Measurements from ENCODE around the gene ERCC3.

ERCC3 gene

GRCh38 chr2:127293748-127294562 lies at the start of gene ERCC3:
Gene ERCC3 (minus strand): TSS chr2:127294144. CDS start chr2:127294081, 63 bp downstream.
- peak; percentile 87 for DNase-seq
- in situ Hi-C loops (cut with MboI; ENCODE audit: low pct_unique_long_range_greater_than_20kb, low sequenced_read_pairs), result no loop called here

DNA sequence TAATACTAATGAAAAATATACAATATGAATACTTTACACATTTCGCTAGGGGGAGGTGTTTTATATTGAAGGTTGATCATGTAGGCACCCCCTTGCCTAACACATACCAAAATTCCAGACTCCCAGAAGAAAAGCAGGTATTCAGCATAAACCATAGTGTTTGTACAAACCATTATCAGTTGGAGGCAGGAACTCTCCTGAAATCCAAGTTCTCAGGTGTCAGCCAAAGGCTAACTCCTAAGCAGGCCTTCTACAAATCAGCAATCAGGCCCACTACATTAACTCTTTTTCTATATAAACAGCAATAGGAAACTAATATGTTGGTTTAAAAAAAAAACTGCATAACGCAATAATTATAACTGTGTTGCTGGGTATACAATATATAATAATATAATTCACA lies 49.3 kb upstream of the ERCC3 start:
- in situ Hi-C loops (cut with MboI; ENCODE audit: low pct_unique_long_range_greater_than_20kb, low sequenced_read_pairs), result no loop called here
- no peak for DNase-seq

DNA sequence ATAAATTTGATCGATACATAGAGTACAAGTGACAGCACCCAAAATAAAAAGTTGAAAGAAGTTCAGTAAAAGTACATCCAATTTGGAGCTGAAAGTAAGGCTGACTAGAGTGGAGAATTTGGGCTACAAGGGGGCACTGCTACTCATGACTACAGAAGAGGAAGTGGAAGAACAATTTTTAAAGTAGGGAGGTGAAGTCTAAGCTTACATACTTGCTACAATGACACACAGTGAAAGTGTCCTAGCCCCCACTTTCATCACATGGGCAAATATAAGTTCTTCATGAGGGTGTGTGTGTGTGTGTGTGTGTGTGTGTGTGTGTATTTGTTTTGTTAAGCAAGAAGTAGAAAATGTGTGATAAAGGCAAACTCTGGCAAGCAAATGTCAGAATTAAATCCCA lies 48.2 kb upstream of the ERCC3 start:
- in situ Hi-C loops (cut with MboI; ENCODE audit: low pct_unique_long_range_greater_than_20kb, low sequenced_read_pairs), result no loop called here

GRCh38 chr2:127332335-127332734 lies 38.4 kb upstream of the ERCC3 start:
- in situ Hi-C loops (cut with MboI; ENCODE audit: low pct_unique_long_range_greater_than_20kb, low sequenced_read_pairs), result no loop called here
- no peak for DNase-seq

More for the DNA sequence above, 48.2 kb upstream of the ERCC3 start:
- DNase-seq, result peak; percentile 38

GRCh38 chr2:127330753-127331152 lies 36.8 kb upstream of the ERCC3 start:
- in situ Hi-C loops (cut with MboI; ENCODE audit: low pct_unique_long_range_greater_than_20kb, low sequenced_read_pairs), result no loop called here

DNA sequence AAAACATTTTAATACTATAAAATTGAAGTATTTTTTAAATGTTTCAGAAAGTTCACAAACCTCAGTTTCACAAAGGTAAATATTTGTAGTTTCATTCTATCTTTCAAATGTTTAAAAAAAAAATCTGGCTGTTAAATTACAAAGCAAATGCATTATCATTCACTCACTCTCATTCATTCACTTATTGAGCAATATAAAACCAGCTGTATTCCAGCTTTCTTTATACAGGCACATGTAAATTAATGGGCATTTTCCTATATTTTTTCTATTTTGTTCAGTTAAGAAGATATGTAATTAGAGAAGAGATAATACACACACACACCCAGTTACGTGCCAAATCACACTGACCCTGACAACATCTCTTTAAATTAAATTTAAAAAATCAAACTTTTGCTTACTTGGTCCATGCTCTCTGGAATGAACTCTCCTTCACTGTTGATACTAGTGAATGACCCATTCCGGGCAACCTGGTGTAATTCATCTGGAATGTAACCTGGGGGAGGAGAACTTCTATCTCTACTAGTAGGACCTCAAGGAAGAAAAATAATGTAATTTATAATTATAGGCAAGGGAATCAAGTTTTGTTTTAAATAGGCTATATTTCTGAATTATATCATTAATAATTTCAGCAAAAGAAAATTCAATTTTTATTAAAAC lies 32.5 kb upstream of the ERCC3 start:
- in situ Hi-C loops (cut with MboI; ENCODE audit: low pct_unique_long_range_greater_than_20kb, low sequenced_read_pairs), result no loop called here
- no peak for DNase-seq

More at GRCh38 chr2:127330753-127331152, 36.8 kb upstream of the ERCC3 start:
- DNase-seq, result no peak

DNA sequence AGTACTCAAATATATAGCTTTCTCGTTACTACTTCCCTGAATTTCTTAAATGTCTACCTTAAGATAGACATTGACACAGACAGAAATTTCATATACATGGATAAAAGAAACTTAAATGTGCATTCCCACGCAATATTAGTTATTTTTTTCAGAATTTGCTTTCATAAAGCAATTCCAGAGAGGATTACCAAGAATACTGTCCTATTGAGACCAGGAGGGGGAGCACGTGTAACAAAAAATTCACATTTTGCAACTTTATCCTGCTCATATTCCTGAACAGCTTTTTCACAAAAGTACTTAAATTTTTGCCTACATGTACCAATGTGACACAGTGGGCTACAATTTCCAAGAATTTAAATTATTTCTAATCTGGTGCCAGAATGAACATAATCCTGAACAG lies 30.7 kb upstream of the ERCC3 start:
- DNase-seq, result peak; percentile 51
- in situ Hi-C loops (cut with MboI; ENCODE audit: low pct_unique_long_range_greater_than_20kb, low sequenced_read_pairs), result no loop called here

- DNase-seq, result no peak
- in situ Hi-C loops (cut with MboI; ENCODE audit: low pct_unique_long_range_greater_than_20kb, low sequenced_read_pairs), result no loop called here
These were observed 27.4 kb upstream of the ERCC3 start for GRCh38 chr2:127321303-127321702.

- in situ Hi-C loops (cut with MboI; ENCODE audit: low pct_unique_long_range_greater_than_20kb, low sequenced_read_pairs), result no loop called here
- DNase-seq, result no peak
These were observed 26.8 kb upstream of the ERCC3 start for GRCh38 chr2:127320586-127321275.

DNA sequence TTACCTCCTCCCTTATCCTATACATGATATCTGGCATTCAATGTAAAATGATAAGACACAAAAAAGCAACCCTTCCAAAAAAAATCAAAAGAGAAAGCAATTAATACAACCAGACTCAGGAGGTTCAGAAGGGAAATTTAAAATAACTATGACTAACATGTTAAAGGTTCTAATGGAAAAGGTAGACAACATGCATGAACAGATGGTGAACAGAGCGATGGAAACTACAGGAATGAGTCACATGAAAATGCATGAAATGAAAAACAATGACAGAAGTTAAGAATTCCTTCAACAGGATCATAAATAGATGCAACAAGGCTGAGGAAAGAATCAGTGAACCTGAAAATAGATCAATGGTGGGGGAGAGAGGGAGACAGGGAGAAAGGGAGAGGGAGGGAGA lies 26.1 kb upstream of the ERCC3 start:
- in situ Hi-C loops (cut with MboI; ENCODE audit: low pct_unique_long_range_greater_than_20kb, low sequenced_read_pairs), result no loop called here
- DNase-seq, result no peak

DNA sequence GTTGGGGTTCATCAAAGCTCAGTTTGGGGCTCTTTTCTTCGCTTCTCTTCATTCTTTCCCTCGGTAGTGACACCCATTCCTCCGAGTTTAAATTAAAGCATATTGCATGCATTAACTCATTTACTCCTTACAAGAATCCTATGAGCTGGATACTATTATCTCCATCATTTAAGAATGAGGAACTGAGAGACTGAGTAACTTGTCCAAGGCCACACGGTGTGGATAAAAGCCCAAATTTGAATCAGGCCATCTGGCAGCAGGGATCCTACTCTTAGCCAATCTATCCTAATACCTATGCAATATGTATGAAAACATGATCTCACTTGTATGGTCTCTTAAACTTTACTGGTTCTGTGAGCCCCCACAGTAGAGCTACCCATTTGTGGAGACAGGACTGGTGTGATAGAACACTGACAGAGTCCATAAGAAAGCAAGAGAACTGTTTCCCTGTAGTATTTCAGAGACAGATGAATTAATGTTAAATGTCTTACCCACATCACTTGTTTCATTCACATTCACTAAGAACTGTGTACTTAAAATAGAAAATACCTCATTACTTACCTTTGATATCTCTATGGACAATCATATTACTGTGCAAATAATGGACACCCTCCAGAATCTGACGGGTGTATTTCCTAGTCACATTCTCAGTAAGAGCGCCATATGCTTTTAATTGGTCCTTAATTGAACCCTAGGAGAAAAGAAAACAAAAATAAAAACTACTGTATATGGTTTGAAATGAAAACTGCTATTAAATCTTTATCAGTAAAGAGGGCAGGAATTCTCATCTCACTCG lies 20.4 kb upstream of the ERCC3 start:
- in situ Hi-C loops (cut with MboI; ENCODE audit: low pct_unique_long_range_greater_than_20kb, low sequenced_read_pairs), result no loop called here
- no peak for DNase-seq

- in situ Hi-C loops (cut with MboI; ENCODE audit: low pct_unique_long_range_greater_than_20kb, low sequenced_read_pairs), result no loop called here
- no peak for DNase-seq
These were observed 19.5 kb upstream of the ERCC3 start for GRCh38 chr2:127313406-127313805.

- in situ Hi-C loops (cut with MboI; ENCODE audit: low pct_unique_long_range_greater_than_20kb, low sequenced_read_pairs), result no loop called here
- no peak for DNase-seq
These were observed 17.0 kb upstream of the ERCC3 start for GRCh38 chr2:127310980-127311379.

DNA sequence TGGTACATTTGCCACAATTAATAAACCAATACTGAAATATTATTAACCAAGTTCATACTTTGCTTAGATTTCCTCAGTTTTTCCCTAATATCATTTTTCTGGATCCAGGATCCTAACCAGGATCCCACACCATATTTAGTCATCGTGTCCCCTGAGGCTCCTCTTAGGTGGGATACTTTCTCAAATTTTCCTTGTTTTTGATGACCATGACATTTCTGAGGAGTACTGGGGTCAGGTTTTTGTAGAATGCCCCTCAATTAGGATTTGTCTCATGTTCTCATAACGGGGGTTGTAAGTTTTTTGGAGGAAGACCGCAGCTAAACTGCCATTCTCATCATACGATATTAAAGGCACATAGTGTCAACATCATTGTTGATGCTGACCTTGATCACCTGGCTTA lies 15.5 kb upstream of the ERCC3 start:
- in situ Hi-C loops (cut with MboI; ENCODE audit: low pct_unique_long_range_greater_than_20kb, low sequenced_read_pairs), result no loop called here
- DNase-seq, result no peak

DNA sequence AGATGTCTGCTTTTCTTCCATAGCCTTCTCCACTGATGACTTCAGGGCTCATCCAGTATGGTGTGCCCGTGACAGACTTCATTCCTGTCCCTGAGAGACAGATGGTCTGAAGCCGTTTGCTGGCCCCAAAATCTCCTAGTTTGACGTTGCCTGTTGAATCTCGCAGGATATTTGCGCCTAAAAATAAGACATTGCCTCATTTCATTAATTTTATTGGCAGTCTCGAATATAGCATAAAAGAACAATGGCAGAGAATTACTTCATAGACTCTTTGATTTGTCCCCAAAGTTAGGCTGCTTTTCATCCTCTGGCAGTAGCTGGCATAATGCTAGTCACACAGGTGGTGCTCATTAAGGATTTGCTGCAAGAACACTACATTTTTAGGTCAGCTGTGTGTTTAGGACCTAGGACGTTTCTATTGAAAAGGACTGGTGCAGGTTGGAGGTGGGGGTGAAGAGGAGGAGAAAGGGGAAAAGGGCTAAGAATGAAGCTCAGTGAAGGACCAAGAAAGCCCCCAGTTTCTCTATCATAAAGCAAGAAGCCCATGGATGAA lies 14.7 kb upstream of the ERCC3 start:
- in situ Hi-C loops (cut with MboI; ENCODE audit: low pct_unique_long_range_greater_than_20kb, low sequenced_read_pairs), result no loop called here
- DNase-seq, result no peak

DNA sequence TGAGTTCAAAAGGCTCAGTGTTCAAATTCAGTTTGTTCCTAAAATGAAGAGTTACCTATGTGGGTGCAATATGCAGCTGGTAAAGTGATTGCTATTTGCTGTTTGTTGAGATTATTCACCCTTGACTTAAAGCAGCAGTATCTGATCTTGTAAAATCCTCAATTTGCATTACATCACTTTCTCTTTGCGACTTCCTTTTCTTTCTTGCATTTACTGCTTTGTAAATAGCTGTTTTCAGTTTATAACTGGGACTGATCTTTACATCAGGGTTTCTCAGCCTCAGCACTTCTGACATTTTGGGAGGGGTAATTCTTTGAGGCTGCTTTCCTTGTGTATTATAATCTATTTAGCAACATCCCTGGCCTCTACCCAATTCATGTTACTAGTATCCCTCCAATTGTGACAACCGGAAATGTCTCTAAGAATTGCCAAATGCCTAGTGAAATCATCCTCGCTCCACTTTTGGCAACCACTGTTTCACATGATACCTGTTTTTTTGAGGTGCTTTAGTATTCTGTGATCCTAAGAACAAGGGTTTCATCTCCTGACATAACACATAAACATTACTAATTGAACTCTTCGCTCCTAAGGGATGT lies 12.1 kb upstream of the ERCC3 start:
- no peak for DNase-seq
- in situ Hi-C loops (cut with MboI; ENCODE audit: low pct_unique_long_range_greater_than_20kb, low sequenced_read_pairs), result no loop called here

GRCh38 chr2:127302168-127302567 lies 8.2 kb upstream of the ERCC3 start:
- DNase-seq, result no peak
- in situ Hi-C loops (cut with MboI; ENCODE audit: low pct_unique_long_range_greater_than_20kb, low sequenced_read_pairs), result no loop called here

DNA sequence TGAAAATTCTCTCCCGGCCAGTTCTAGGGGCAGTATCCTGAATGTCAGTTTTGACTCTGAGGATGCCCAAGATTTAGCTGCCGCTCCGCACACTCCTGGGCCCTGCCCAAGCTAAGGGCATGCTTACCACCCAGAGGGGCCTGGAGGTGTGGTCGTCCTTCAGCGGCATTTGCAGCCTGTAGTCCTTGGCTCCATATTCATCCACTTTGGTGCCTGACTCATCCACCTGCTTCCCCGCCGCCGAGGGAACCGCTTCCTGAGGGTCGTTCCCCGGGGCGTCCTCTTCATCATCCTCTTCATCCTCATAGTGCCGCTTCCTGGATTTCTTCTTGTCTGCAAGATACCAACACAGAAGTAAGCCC lies 577 bp downstream of the ERCC3 start:
- in situ Hi-C loops (cut with MboI; ENCODE audit: low pct_unique_long_range_greater_than_20kb, low sequenced_read_pairs), result no loop called here
- DNase-seq, result no peak

DNA sequence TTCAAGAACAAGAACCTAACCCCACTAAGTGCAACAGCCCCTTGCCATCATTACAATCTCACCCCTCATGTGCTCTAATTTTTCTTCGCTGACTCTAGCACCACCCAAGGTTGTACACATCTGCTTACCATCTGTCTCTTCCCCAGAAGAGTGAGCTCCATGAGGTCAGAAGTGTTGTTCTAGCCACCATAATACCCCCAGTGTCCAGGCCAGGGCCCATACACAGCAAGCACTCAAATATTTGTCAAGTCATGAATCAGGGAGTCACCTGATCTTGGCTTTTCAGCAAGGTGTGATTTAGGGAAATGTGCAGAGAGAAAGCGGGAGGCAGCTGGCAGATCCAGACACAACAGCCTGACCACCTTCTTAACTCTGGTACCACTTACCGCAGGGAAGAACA lies 5.7 kb downstream of the ERCC3 start:
- in situ Hi-C loops (cut with MboI; ENCODE audit: low pct_unique_long_range_greater_than_20kb, low sequenced_read_pairs), result no loop called here
- DNase-seq, result no peak

All from KBM-7 (cell line).